MM.1S (cell line): ENCODE measurements around the gene DPP10.

Source experiments
- DNase-seq: peaks from one replicate; pipeline ENCODE4 v3.0.0-alpha.2; 2015
- H2AFZ ChIP-seq: fragments of 300-600 bp; sonication (generic); 2 replicates; pipeline ENCODE4 v1.6.0; 2016; ENCODE audit warnings: antibody characterized with exemption, low read length
- H3F3A ChIP-seq: fragments of 300-600 bp; sonication (generic); 2 replicates; pipeline ENCODE4 v1.6.1; 2016; ENCODE audit warnings: mild to moderate bottlenecking, antibody characterized with exemption, low read length, moderate library complexity, mixed read lengths; ENCODE audit not compliant: insufficient read depth
- H3K27ac ChIP-seq: fragments of 300-600 bp; sonication (generic); 2 replicates; pipeline ENCODE4 v1.5.1; 2016; ENCODE audit warnings: mild to moderate bottlenecking, low read length
- H3K27me3 ChIP-seq: fragments of 300-600 bp; sonication (generic); replicated peaks from 2 replicates; pipeline ENCODE4 v1.6.0; 2016; ENCODE audit warnings: low read length; ENCODE audit not compliant: insufficient read depth
- H3K36me3 ChIP-seq: fragments of 300-600 bp; sonication (generic); replicated peaks from 2 replicates; pipeline ENCODE4 v1.6.1; 2016; ENCODE audit warnings: mild to moderate bottlenecking, low read length, mixed read lengths; ENCODE audit not compliant: insufficient read depth
- H3K4me1 ChIP-seq: fragments of 300-600 bp; sonication (generic); 2 replicates; pipeline ENCODE4 v1.6.1; 2016; ENCODE audit warnings: low read length, mixed read lengths
- H3K4me2 ChIP-seq: fragments of 300-600 bp; sonication (generic); 2 replicates; pipeline ENCODE4 v1.6.0; 2016; ENCODE audit warnings: low read depth, low read length
- H3K4me3 ChIP-seq: fragments of 300-600 bp; sonication (generic); 2 replicates; pipeline ENCODE4 v1.5.1; 2016; ENCODE audit warnings: low read length, mixed read lengths
- H3K79me2 ChIP-seq: fragments of 300-600 bp; sonication (generic); 2 replicates; pipeline ENCODE4 v1.6.1; 2016; ENCODE audit warnings: mixed run types, low read length, mixed read lengths
- H3K9ac ChIP-seq: fragments of 300-600 bp; sonication (generic); 2 replicates; pipeline ENCODE4 v1.6.1; 2016; ENCODE audit warnings: low read length, mixed read lengths
- H3K9me2 ChIP-seq: fragments of 300-600 bp; sonication (generic); replicated peaks from 2 replicates; pipeline ENCODE4 v1.6.1; 2016; ENCODE audit warnings: mild to moderate bottlenecking, low read length, mixed read lengths; ENCODE audit not compliant: insufficient read depth
- H3K9me3 ChIP-seq: fragments of 300-600 bp; sonication (generic); replicated peaks from 2 replicates; pipeline ENCODE4 v1.6.1; 2016; ENCODE audit warnings: mild to moderate bottlenecking, low read length, mixed read lengths; ENCODE audit not compliant: insufficient read depth
- H4K20me1 ChIP-seq: fragments of 300-600 bp; sonication (generic); 2 replicates; pipeline ENCODE4 v1.6.1; 2016; ENCODE audit warnings: mild to moderate bottlenecking, low read length, moderate library complexity, mixed read lengths; ENCODE audit not compliant: insufficient read depth
- CTCF ChIP-seq: fragments of 300-600 bp; sonication (generic); IDR thresholded peaks from 2 replicates; pipeline ENCODE4 v1.5.1; 2016; ENCODE audit warnings: antibody characterized with exemption, low read length, mixed read lengths
- EZH2 ChIP-seq: fragments of 300-600 bp; sonication (generic); optimal IDR thresholded peaks from 2 replicates; pipeline ENCODE3; 2017; ENCODE audit warnings: low read depth, mild to moderate bottlenecking, antibody characterized with exemption, low read length, mixed read lengths
- EZH2phosphoT487 ChIP-seq: fragments of 300-600 bp; sonication (generic); IDR thresholded peaks from 2 replicates; pipeline ENCODE4 v1.6.1; 2018; ENCODE audit warnings: antibody characterized with exemption, low read length

DPP10 gene

GRCh38 chr2:114762376-114762775 is 319.9 kb downstream of the DPP10 start:
- H4K20me1 ChIP-seq, result no peaks in the 10 kb centered on the region
- TF ChIP-seq EZH2phosphoT487 (no peak), CTCF (no peak), EZH2 (no peak)
- H3K27ac ChIP-seq, result no peak overlapping the region
- H3F3A ChIP-seq, result no peaks in the 10 kb centered on the region
- H3K36me3 ChIP-seq, result no peaks in the 10 kb centered on the region
- H3K9ac ChIP-seq, result no peak overlapping the region
- H2AFZ ChIP-seq, result no peak overlapping the region
- H3K4me2 ChIP-seq, result no peak overlapping the region
- no peaks in the 10 kb centered on the region for H3K4me1 ChIP-seq
- no peaks in the 10 kb centered on the region for H3K79me2 ChIP-seq
- DNase-seq, result no peak
- no peaks in the 10 kb centered on the region for H3K27me3 ChIP-seq
- H3K9me3 ChIP-seq, result no peaks in the 10 kb centered on the region
- H3K4me3 ChIP-seq, result no peak overlapping the region
- H3K9me2 ChIP-seq, result no peaks in the 10 kb centered on the region

GRCh38 chr2:114762986-114763385 is 320.5 kb downstream of the DPP10 start:
- Histone ChIP-seq H3K4me3 (no peak overlapping the region), H4K20me1 (no peaks in the 10 kb centered on the region), H3F3A (no peaks in the 10 kb centered on the region), H2AFZ (no peak overlapping the region), H3K9me2 (no peaks in the 10 kb centered on the region), H3K4me1 (no peaks in the 10 kb centered on the region), H3K4me2 (no peak overlapping the region), H3K27me3 (no peaks in the 10 kb centered on the region), H3K9ac (no peak overlapping the region), H3K27ac (no peak overlapping the region), H3K79me2 (no peaks in the 10 kb centered on the region), H3K36me3 (no peaks in the 10 kb centered on the region), H3K9me3 (no peaks in the 10 kb centered on the region)
- TF ChIP-seq EZH2 (no peak), EZH2phosphoT487 (no peak), CTCF (no peak)
- DNase-seq, result no peak

- DNase-seq, result no peak
- no peaks in the 10 kb centered on the region for H3K9me2 ChIP-seq
- H3K4me3 ChIP-seq, result no peak overlapping the region
- no peaks in the 10 kb centered on the region for H3K36me3 ChIP-seq
- no peaks in the 10 kb centered on the region for H3K79me2 ChIP-seq
- no peak for TF ChIP-seq EZH2phosphoT487
- no peak for TF ChIP-seq EZH2
- TF ChIP-seq CTCF, result no peak
- H3K27me3 ChIP-seq, result no peaks in the 10 kb centered on the region
- no peak overlapping the region for H3K27ac ChIP-seq
- H2AFZ ChIP-seq, result no peak overlapping the region
- H4K20me1 ChIP-seq, result no peaks in the 10 kb centered on the region
- no peaks in the 10 kb centered on the region for H3F3A ChIP-seq
- no peaks in the 10 kb centered on the region for H3K4me1 ChIP-seq
- H3K9ac ChIP-seq, result no peak overlapping the region
- H3K4me2 ChIP-seq, result no peak overlapping the region
- H3K9me3 ChIP-seq, result no peaks in the 10 kb centered on the region
These were observed 326.7 kb downstream of the DPP10 start for GRCh38 chr2:114769110-114769509.

GRCh38 chr2:114769991-114770390 is 327.6 kb downstream of the DPP10 start:
- H3K79me2 ChIP-seq, result no peaks in the 10 kb centered on the region
- H2AFZ ChIP-seq, result no peak overlapping the region
- H3K9ac ChIP-seq, result no peak overlapping the region
- H3K4me1 ChIP-seq, result no peaks in the 10 kb centered on the region
- DNase-seq, result no peak
- H3F3A ChIP-seq, result no peaks in the 10 kb centered on the region
- H3K27ac ChIP-seq, result no peak overlapping the region
- H3K9me3 ChIP-seq, result no peaks in the 10 kb centered on the region
- no peaks in the 10 kb centered on the region for H3K36me3 ChIP-seq
- no peaks in the 10 kb centered on the region for H3K27me3 ChIP-seq
- no peak overlapping the region for H3K4me2 ChIP-seq
- no peaks in the 10 kb centered on the region for H4K20me1 ChIP-seq
- no peaks in the 10 kb centered on the region for H3K9me2 ChIP-seq
- H3K4me3 ChIP-seq, result no peak overlapping the region
- no peak for TF ChIP-seq EZH2phosphoT487
- TF ChIP-seq CTCF, result no peak
- no peak for TF ChIP-seq EZH2
